Limb (tissue), 2 donors: ENCODE measurements around the gene CLP1.
"Not testable (repeated sequence)": the region's sequence is repeated elsewhere in the genome, so short reads cannot be mapped to it uniquely, and the experiment has no call there.

ENCODE experiments used
- DNase-seq, 2 donors: peaks; one replicate each; pipeline ENCODE4 v3.0.0-alpha.2; 2016; ENCODE audit errors: extremely low spot score in 2 of 2

Gene CLP1

DNA sequence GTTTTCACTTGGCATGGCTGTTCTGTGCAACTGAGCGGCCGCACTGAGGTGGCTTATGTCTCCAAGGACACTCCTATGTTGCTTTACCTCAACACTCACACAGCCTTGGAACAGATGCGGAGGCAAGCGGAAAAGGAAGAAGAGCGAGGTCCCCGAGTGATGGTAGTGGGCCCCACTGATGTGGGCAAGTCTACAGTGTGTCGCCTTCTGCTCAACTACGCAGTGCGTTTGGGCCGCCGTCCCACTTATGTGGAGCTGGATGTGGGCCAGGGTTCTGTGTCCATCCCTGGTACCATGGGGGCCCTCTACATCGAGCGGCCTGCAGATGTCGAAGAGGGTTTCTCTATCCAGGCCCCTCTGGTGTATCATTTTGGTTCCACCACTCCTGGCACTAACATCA, 2.1 kb downstream of the CLP1 start:
- no peak for DNase-seq

DNA sequence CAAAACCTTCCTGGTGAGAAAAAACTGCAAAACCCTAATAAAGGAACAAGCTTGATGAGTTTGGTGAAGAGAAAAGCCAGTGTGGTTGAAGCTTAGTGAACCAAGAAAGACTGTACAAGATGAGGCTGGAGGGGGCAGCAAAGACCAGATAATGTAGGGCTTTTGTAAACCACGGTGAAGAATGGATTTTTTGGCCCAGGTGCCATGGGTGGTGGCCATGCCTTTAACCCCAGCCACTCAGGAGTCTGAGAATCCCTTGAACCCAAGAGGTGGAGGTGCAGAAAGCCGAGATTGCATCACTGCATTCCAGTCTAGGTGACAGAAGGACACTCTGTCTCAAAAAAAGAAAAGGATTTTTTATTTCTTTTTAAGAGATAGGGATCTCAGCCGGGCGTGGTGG, 5.3 kb downstream of the CLP1 start:
- DNase-seq = no peak

- DNase-seq = no peak
Observed at GRCh38 chr11:57663975-57664374, 6.4 kb downstream of the CLP1 start.

GRCh38 chr11:57667117-57667735, 9.7 kb downstream of the CLP1 start:
- peak in 1 of 2 donors; percentile 99 for DNase-seq

GRCh38 chr11:57667736-57668433, 10.3 kb downstream of the CLP1 start, which contains the start of gene ZDHHC5:
ZDHHC5 (plus strand) TSS chr11:57668114; CDS start chr11:57673091, 4,977 bp downstream.
- DNase-seq = peak in 1 of 2 donors; percentile 99

DNA sequence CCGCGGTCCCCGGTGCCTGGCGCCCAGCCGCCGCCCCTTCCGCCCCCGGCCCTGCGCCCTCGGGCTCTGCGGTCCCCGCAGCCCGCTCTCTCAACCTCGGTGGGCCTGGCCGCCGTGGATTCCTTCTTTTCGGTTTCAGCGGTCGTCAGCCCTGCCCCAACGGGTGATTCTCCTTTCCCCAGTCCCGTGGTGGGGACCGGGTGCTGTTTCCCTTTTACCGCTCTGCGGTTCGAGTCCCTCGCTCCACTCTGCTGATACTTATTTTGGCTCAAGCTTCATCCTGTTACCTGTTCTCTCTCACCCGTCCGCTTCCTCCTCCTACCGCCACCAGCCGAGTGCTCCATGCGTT, 10.8 kb downstream of the CLP1 start:
- no peak for DNase-seq

- DNase-seq = no peak
Observed at GRCh38 chr11:57674251-57674650, 16.7 kb downstream of the CLP1 start.

DNA sequence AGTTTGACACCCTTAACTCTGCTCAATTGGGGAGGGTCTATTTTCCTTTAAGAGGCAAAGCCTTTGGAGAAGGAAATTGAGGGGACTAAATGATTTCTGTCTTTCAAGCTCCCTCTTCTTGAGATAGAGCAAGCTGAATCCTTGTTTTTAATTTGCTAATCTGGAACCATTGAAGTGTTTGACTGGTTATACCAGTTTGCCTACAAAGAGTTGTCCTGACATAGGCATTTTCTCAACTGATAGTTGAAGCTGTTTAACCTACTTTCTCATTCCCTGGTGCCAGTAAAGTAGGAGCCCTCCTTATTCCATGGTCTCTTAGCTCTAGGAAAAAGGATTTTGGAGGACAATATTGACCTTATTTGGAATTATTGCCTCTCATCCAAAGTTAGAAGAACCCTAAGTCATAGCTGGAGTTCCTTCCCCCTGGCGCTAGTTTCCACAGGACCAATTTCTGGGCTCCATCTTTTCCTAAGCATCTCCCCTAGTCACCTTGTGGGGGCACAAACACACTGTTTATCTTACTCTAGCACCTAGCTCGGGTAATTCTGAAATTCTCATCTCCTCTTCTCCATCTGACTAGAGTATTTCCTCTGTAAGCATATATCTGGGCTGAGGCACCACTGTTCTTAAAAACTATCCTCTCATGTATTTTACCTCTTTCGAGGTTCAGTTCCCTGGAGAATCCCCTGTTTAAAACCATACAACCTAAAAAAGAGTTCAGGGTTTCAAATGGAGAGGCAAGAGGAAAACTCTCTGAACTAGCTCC, 17.8 kb downstream of the CLP1 start:
- no peak for DNase-seq

- DNase-seq = no peak
Observed at GRCh38 chr11:57679396-57679795, 21.8 kb downstream of the CLP1 start.

DNA sequence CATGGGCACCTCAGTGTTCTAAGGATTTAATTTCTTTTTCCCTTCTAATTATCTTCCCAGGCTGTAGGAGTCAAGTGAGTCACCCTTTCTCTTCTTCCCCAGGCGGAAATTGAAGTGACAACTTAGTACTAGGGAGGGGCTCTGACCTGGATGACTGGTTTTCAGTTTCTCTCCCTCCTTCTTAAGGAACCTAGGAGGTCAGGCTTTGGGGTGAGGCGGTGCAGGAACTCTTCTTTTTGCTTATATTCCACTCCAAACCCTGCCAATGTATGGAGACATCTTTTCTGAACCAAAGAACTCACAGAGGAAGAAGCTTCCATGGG, 23.0 kb downstream of the CLP1 start:
- DNase-seq = no peak

DNA sequence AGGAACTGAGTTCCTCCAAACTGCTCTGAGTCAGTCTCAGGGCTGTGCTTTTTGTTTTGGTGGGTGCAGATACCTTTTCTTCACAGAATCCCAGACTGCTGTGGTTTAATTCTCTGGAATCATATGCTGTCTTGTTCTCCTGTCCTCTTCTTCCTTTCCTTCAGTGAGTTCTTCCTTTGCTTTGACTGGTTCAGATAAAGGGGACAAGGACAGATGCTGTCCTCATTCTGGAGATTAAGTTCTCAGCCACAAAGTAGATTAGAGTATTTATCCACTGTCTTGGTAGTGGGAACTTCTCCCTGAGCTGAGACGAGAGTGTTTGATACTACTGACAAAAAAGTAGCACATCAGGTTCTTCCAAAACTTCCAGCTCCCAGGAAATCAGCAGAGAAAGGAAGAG, 23.6 kb downstream of the CLP1 start:
- DNase-seq = no peak

DNA sequence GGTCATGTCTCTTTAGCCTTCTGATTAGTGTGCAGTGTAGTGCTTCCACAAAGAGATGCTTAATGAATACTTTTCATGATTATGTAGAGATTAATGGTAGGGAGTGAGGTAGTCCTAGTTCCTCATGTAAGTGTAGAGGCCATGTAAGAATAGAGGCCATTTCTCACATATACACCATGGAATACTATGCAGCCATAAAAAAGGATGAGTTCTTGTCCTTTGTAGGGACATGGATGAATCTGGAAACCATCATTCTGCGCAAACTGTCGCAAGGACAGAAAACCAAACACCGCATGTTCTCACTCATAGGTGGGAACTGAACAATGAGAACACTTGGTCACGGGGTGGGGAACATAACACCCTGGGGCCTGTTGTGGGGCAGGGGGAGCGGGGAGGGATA, 32.9 kb downstream of the CLP1 start:
- DNase-seq = not testable (repeated sequence)

- no peak for DNase-seq
Observed at GRCh38 chr11:57698843-57699365, 41.3 kb downstream of the CLP1 start.

DNA sequence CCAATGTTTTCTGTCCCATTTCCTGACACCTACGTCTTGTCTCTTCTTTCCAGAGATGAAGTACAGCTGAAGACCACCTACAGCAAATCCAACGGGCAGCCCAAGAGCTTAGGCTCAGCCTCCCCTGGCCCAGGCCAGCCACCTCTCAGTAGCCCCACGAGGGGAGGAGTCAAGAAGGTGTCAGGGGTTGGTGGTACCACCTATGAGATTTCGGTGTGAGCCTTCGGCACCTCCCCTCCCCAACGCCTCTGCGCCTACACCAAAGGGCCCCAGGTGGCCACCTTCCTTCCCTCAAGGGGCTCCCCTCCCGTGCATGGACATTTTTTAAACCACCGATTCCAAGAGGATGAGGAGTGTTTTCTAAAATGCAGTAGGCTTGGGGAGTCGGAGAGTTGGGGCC, 42.3 kb downstream of the CLP1 start:
- no peak for DNase-seq

GRCh38 chr11:57700425-57700824, 42.9 kb downstream of the CLP1 start:
- DNase-seq = no peak

DNA sequence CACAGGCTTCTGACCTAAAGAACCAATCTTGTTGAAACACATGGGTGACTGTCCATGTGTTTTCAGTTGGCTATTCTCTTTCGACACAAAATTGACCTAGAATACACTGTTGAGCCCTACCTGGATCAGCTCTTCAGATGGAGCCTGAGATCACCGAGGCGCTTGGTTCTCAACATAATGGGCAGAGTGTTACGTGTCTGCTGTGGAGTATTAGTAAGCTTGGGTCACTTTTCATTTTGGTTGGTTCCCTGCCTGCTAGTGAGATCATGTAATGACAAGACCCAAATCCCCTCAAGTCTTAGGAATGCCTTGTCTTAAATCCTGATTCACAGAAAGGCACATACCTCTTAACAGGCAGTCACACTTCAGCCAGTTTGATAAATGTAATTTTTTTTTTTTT, 45.8 kb downstream of the CLP1 start:
- no peak for DNase-seq

DNA sequence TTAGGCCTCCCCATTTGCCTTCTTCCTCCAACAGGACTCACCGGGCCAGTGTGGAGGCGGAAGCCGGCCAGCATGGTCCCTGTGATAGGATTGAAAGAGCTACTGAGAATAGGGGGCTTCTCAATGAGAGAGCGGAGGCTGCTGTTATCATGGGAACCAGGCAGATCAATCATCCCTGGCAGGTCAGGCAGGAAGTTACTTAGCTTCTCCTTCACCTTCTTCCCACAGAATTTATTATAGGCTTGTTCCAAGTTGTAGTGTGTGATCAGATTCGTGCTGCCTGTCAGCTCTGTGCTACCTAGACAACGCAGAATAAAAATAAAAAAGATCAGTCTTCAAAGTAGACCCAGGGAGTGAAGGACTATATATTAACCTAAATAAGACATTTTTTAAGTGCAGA, 47.4 kb downstream of the CLP1 start:
- no peak for DNase-seq

DNA sequence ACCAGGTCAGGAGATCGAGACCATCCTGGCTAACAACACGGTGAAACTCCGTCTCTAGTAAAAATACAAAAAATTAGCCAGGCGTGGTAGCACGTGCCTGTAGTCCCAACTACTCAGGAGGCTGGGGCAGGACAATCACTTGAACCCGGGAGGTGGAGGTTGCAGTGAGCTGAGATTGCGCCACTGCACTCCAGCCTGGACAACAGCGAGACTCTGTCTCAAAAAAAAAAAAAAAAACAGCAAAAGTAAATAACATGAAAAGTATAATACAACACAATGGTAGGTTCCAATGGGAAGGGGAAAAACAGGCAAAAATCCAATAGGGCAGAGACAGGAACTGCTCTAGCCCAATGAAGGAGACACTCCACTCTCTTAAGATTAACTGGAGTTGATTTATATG, 47.9 kb downstream of the CLP1 start:
- DNase-seq = not testable (repeated sequence)

GRCh38 chr11:57709802-57710367, 52.3 kb downstream of the CLP1 start:
- DNase-seq = no peak
